Testis (tissue), 3 donors: ENCODE data around the gene CARD19. TPM values are rescaled to one million over a fixed set of nuclear protein-coding genes. Genes with fewer than 3 reads are reported as not detected.
"Not testable (repeated sequence)": the region's sequence is repeated elsewhere in the genome, so short reads cannot be mapped to it uniquely, and the experiment has no call there.

ENCODE experiments used
- DNase-seq: peaks from one replicate; pipeline ENCODE4 v3.0.0-alpha.2; 2019
- H3K27ac ChIP-seq, 2 donors: fragments of 200-600 bp; sonication (generic); one replicate each; pipeline ENCODE4 v1.5.1; 2019
- H3K27me3 ChIP-seq: fragments of 200-600 bp; sonication (generic); one replicate; pipeline ENCODE4 v1.5.1; 2019
- H3K36me3 ChIP-seq: fragments of 200-600 bp; sonication (generic); one replicate; pipeline ENCODE4 v1.5.1; 2017; ENCODE audit warnings: low read depth; ENCODE audit errors: missing control alignments
- H3K4me1 ChIP-seq: fragments of 200-600 bp; sonication (generic); one replicate; pipeline ENCODE4 v1.5.1; 2019
- H3K4me3 ChIP-seq, 2 donors: fragments of 200-600 bp; sonication (generic); one replicate each; pipeline ENCODE4 v1.5.1; 2017 to 2019
- H3K9me3 ChIP-seq: fragments of 200-600 bp; sonication (generic); one replicate; pipeline ENCODE4 v1.5.1; 2017
- POLR2A ChIP-seq: fragments of 450-650 bp; IDR thresholded peaks from one replicate; pipeline ENCODE4 v1.6.1; 2017; ENCODE audit warnings: antibody characterized with exemption, mild to moderate bottlenecking, moderate library complexity
- WGBS, 2 donors: methylation state at CpG; one replicate each; pipeline ENCODE4 v1.1.5; 2018; 5-methylcytosine and 5-hydroxymethylcytosine counted together
- intact Hi-C: fragments of 100-400 bp; cut with DNase I; formaldehyde crosslinking; loops from one replicate; pipeline ENCODE4 v1.15.1; 2023; ENCODE audit warnings: low total_unique reads
- polyA plus RNA-seq: library from polyadenylated mRNA; stranded (reverse); fragments of 350-450 nt; fragmentation: Illumina TruSeq; extraction: RNeasy Lipid Tissue Mini Kit (QIAGEN cat#74804); gene quantifications from one replicate; pipeline ENCODE4 v1.2.3, GENCODE V29; 2014; ENCODE audit warnings: low read depth, low replicate concordance; ENCODE audit not compliant: insufficient read depth
- total RNA-seq, 2 donors: library from RNA; depleted of rRNA; stranded (reverse); fragments of >200 nt; gene quantifications; one replicate each; pipeline ENCODE4 v1.2.3, GENCODE V29; 2016
- TF ChIP-seq, protein P1 (sequence below), 3 experiments: fragments of 450-650 bp in 2 of 3; fragments of 200-600 bp in 1 of 3; sonication (generic) in 1 of 3; IDR thresholded peaks; one replicate each; pipeline ENCODE4 v1.5.1; 2016 to 2019; ENCODE audit warnings: antibody characterized with exemption in 3 of 3, mild to moderate bottlenecking in 2 of 3, moderate library complexity in 1 of 3

CARD19 gene
- total and polyA plus RNA-seq, 3 donors from 2014 or later, result 99.4 to 147 (median 138) TPM

DNA sequence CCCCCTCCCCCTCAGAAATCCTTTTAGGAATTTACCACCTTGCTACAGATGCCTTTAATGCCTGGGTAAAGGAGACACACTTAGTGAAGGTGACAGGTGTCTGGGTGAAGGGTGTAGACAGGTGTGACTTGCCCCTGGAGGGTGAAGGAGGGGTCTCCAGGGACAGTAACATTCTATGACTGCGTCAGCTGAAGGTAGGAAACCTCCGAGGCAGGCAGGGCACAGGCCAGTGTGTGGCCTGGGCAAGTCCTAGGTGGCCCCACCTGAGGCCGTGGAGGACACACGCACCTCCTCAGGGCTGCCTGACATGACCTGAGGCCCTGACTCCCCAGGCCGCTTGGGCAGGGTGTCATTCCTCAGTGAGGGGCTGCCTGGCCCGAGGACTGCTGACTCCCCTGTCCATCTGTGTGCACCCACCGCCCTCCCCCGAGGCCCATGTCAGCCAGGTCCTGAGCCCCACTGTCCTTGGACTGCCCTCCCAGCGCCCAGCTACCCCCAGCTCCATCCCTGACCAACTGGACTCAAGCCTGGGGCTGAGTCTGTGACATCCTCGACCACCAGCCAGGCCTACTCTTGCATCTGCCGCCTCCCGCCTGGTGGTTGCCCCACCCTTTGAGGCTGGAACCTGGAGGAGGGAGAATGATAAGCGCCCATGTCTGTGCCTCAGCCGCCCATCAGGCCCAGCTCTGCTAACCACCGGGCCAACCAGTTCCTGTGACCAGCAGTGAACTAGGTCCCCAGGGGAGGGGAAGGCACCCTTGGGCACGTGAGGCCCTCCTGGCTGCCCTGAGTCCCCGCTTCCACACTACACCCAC is 18.4 kb downstream of the CARD19 start:
- intact Hi-C loops, result no loop called here
- DNase-seq, result no peak
- TF ChIP-seq, protein P1, sequence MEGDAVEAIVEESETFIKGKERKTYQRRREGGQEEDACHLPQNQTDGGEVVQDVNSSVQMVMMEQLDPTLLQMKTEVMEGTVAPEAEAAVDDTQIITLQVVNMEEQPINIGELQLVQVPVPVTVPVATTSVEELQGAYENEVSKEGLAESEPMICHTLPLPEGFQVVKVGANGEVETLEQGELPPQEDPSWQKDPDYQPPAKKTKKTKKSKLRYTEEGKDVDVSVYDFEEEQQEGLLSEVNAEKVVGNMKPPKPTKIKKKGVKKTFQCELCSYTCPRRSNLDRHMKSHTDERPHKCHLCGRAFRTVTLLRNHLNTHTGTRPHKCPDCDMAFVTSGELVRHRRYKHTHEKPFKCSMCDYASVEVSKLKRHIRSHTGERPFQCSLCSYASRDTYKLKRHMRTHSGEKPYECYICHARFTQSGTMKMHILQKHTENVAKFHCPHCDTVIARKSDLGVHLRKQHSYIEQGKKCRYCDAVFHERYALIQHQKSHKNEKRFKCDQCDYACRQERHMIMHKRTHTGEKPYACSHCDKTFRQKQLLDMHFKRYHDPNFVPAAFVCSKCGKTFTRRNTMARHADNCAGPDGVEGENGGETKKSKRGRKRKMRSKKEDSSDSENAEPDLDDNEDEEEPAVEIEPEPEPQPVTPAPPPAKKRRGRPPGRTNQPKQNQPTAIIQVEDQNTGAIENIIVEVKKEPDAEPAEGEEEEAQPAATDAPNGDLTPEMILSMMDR (IDR thresholded peaks at IDR 0.05), result no peak

GRCh38 chr9:93114984-93115335 is 18.9 kb downstream of the CARD19 start:
- no peak for DNase-seq
- Histone ChIP-seq H3K4me1 (peaks cover 7% of the 10 kb centered on the region), H3K27me3 (no peaks in the 10 kb centered on the region), H3K27ac (no peak overlapping the region), H3K36me3 (no peaks in the 10 kb centered on the region), H3K4me3 (no peak overlapping the region), H3K9me3 (no peaks in the 10 kb centered on the region)
- intact Hi-C loops, result no loop called here
- 83 to 91% methylated on average over 3 to 5 of the region's 5 CpGs for WGBS, 2 donors
- TF ChIP-seq, protein P1 (IDR thresholded peaks at IDR 0.05), result no peak
- no peak for TF ChIP-seq POLR2A

More for the DNA sequence above, 18.4 kb downstream of the CARD19 start:
- H3K4me3 ChIP-seq, result no peak overlapping the region
- no peak overlapping the region for H3K27ac ChIP-seq
- 81 to 93% methylated on average over 3 to 16 of the region's 17 CpGs for WGBS, 2 donors
- peaks cover under 1% of the 10 kb centered on the region for H3K4me1 ChIP-seq
- H3K27me3 ChIP-seq, result no peaks in the 10 kb centered on the region
- no peaks in the 10 kb centered on the region for H3K36me3 ChIP-seq
- no peaks in the 10 kb centered on the region for H3K9me3 ChIP-seq

DNA sequence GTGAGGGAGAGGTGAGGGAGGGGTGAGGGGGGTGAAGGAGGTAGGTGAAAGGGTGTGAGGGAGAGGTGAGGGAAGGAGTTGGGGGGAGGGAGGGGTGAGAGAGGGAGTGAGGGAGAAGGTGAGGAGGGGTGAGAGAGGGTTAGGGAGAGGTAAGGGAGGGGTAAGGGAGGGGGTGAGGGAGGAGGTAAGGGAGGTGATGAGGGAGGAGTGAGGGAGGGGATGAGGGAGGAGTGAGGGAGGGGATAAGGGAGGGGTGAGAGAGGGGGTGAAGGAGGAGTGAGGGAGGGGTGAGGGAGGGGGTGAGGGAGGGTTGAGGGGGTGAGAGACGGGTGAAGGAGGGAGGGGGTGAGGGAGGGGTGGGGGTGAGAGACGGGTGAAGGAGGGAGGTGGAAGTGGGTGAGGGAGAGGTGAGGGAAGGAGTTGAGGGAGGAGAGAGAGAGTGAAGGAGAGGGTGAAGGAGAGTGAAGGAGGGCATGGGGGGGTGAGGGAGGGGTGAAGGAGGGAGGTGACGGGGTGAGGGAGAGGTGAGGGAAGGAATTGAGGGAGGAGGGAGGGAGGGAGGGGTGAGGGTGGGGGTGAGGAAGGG is 19.6 kb downstream of the CARD19 start:
- TF ChIP-seq, protein P1 (IDR thresholded peaks at IDR 0.05), result no peak
- no peak for TF ChIP-seq POLR2A
- H3K36me3 ChIP-seq, result no peaks in the 10 kb centered on the region
- H3K27ac ChIP-seq, result no peak overlapping the region
- no peak for DNase-seq
- no peaks in the 10 kb centered on the region for H3K9me3 ChIP-seq
- intact Hi-C loops, result no loop called here
- H3K4me3 ChIP-seq, result no peak overlapping the region
- WGBS, 2 donors, result 61 to 69% methylated on average over 3 of the region's 3 CpGs
- H3K4me1 ChIP-seq, result peaks cover 13% of the 10 kb centered on the region
- H3K27me3 ChIP-seq, result no peaks in the 10 kb centered on the region

- no peak overlapping the region for H3K4me3 ChIP-seq
- no peaks in the 10 kb centered on the region for H3K27me3 ChIP-seq
- DNase-seq, result peak; percentile 61
- intact Hi-C loops, result no loop called here
- no peak overlapping the region for H3K27ac ChIP-seq
- H3K36me3 ChIP-seq, result no peaks in the 10 kb centered on the region
- TF ChIP-seq, protein P1 (IDR thresholded peaks at IDR 0.05), result no peak
- no peak for TF ChIP-seq POLR2A
- peaks cover 18% of the 10 kb centered on the region for H3K4me1 ChIP-seq
- WGBS, 2 donors, result 65 to 85% methylated on average over 11 to 17 of the region's 17 CpGs
- no peaks in the 10 kb centered on the region for H3K9me3 ChIP-seq
Measured at GRCh38 chr9:93116072-93116961, 20.3 kb downstream of the CARD19 start.

- H3K4me3 ChIP-seq, DNase-seq, H3K9me3 ChIP-seq, H3K36me3 ChIP-seq, H3K27ac ChIP-seq, H3K27me3 ChIP-seq, intact Hi-C loops: not testable (repeated sequence)
- 88 to 94% methylated on average over 9 of the region's 9 CpGs for WGBS, 2 donors
- H3K4me1 ChIP-seq, result peaks cover 19% of the 10 kb centered on the region
Measured at GRCh38 chr9:93117521-93117920, 21.5 kb downstream of the CARD19 start.
